ENCODE data around the gene LEKR1. TPM values are rescaled to one million over a fixed set of nuclear protein-coding genes. Genes with fewer than 3 reads are reported as not detected.

The LEKR1 gene
- total RNA-seq, 1 donor from 2014 or later = 3.4 TPM

- H3K4me3 Mint-ChIP-seq = no peak overlapping the region
- TF ChIP-seq, protein P1, sequence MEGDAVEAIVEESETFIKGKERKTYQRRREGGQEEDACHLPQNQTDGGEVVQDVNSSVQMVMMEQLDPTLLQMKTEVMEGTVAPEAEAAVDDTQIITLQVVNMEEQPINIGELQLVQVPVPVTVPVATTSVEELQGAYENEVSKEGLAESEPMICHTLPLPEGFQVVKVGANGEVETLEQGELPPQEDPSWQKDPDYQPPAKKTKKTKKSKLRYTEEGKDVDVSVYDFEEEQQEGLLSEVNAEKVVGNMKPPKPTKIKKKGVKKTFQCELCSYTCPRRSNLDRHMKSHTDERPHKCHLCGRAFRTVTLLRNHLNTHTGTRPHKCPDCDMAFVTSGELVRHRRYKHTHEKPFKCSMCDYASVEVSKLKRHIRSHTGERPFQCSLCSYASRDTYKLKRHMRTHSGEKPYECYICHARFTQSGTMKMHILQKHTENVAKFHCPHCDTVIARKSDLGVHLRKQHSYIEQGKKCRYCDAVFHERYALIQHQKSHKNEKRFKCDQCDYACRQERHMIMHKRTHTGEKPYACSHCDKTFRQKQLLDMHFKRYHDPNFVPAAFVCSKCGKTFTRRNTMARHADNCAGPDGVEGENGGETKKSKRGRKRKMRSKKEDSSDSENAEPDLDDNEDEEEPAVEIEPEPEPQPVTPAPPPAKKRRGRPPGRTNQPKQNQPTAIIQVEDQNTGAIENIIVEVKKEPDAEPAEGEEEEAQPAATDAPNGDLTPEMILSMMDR (IDR thresholded peaks at IDR 0.05; ENCODE audit: unreplicated experiment) = no peak
- no peaks in the 10 kb centered on the region for H3K9me3 Mint-ChIP-seq
- H3K36me3 Mint-ChIP-seq = no peaks in the 10 kb centered on the region
- no peaks in the 10 kb centered on the region for H3K4me1 Mint-ChIP-seq
- H3K27me3 Mint-ChIP-seq (ENCODE audit: low read depth) = peaks cover 4% of the 10 kb centered on the region
- no peak overlapping the region for H3K27ac Mint-ChIP-seq
- no peak for DNase-seq (ENCODE audit: low spot score in 2 of 2, unreplicated experiment in 2 of 2)
Measured at GRCh38 chr3:156939315-156939714, 113.2 kb downstream of the LEKR1 start.

DNA sequence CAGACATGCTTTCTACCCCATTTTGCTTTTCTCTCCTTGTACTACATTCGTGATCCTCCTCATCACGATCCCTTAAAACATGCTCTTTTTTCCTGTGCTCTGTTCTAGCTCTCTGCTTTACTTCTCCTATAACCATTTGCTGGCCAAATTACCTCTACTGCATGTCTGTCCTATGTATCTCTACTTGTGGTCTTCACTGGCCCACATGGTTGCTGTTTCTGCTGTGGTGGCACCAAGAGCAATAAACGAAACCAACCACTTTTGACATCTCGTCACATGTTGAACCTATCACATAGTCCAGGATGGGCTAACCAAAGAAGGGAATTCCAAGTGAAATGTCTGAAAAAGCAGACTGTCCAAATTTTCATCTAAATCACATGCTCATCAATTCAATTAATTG, 115.2 kb downstream of the LEKR1 start:
- no peak for DNase-seq (ENCODE audit: low spot score in 2 of 2, unreplicated experiment in 2 of 2)
- Mint-ChIP-seq H3K9me3 (peaks cover 15% of the 10 kb centered on the region), H3K4me3 (no peak overlapping the region), H3K27ac (no peak overlapping the region), H3K4me1 (no peaks in the 10 kb centered on the region), H3K27me3 (ENCODE audit: low read depth) (peaks cover 4% of the 10 kb centered on the region), H3K36me3 (no peaks in the 10 kb centered on the region)
- TF ChIP-seq, protein P1 (IDR thresholded peaks at IDR 0.05; ENCODE audit: unreplicated experiment) = no peak

DNA sequence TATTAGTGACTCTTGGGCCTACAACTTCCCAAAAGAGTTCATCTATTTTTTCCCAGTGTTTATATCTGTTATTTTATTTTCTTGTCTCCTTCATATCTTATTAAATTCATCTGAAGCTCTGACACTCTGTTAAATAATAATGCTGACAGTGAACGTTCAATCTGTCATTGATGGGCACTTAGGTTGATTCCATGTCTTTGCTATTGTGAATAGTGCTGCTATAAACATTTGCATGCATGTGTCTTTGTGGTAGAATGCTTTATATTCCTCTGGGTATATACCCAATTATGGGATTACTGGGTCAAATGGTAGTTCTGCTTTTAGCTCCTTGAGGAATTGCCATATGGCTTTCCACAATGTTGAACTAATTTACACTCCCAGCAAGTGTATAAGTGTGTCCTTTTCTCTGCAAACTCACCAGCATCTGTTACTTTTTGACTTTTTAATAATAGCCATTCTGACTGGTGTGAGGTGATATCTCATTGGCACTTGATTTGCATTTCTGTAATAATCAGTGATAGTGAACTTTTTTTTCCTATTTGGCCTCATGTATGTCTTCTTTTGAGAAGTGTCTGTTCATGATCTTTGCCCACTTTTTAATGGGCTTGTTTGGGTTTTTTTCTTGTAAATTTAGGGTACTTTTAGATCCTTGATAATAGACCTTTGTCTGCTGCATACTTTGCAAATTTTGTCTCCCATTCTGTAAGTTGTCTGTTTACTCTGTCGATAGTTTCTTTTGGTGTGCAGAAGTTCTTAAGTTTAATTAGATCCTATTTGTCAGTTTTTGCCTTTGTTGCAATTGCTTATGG, 122.5 kb downstream of the LEKR1 start:
- no peak overlapping the region for H3K4me3 Mint-ChIP-seq
- H3K4me1 Mint-ChIP-seq = no peaks in the 10 kb centered on the region
- no peak overlapping the region for H3K27ac Mint-ChIP-seq
- TF ChIP-seq, protein P1 (IDR thresholded peaks at IDR 0.05; ENCODE audit: unreplicated experiment) = no peak
- no peak for DNase-seq (ENCODE audit: low spot score in 2 of 2, unreplicated experiment in 2 of 2)
- no peaks in the 10 kb centered on the region for H3K27me3 Mint-ChIP-seq (ENCODE audit: low read depth)
- H3K9me3 Mint-ChIP-seq = peaks cover 25% of the 10 kb centered on the region
- no peaks in the 10 kb centered on the region for H3K36me3 Mint-ChIP-seq

GRCh38 chr3:156952011-156952410, 125.9 kb downstream of the LEKR1 start:
- Mint-ChIP-seq H3K4me1 (no peaks in the 10 kb centered on the region), H3K9me3 (peaks cover 20% of the 10 kb centered on the region), H3K27me3 (ENCODE audit: low read depth) (no peaks in the 10 kb centered on the region), H3K4me3 (no peak overlapping the region), H3K36me3 (no peaks in the 10 kb centered on the region), H3K27ac (no peak overlapping the region)
- DNase-seq (ENCODE audit: low spot score in 2 of 2, unreplicated experiment in 2 of 2) = no peak
- TF ChIP-seq, protein P1 (IDR thresholded peaks at IDR 0.05; ENCODE audit: unreplicated experiment) = no peak

- H3K36me3 Mint-ChIP-seq = no peaks in the 10 kb centered on the region
- TF ChIP-seq, protein P1 (IDR thresholded peaks at IDR 0.05; ENCODE audit: unreplicated experiment) = no peak
Measured at GRCh38 chr3:156957715-156958114, 131.6 kb downstream of the LEKR1 start.

More at GRCh38 chr3:156957715-156958114, 131.6 kb downstream of the LEKR1 start:
- no peaks in the 10 kb centered on the region for H3K4me1 Mint-ChIP-seq
- no peak overlapping the region for H3K4me3 Mint-ChIP-seq
- DNase-seq (ENCODE audit: low spot score in 2 of 2, unreplicated experiment in 2 of 2) = no peak
- no peaks in the 10 kb centered on the region for H3K27me3 Mint-ChIP-seq (ENCODE audit: low read depth)
- H3K27ac Mint-ChIP-seq = no peak overlapping the region
- peaks cover 14% of the 10 kb centered on the region for H3K9me3 Mint-ChIP-seq
